HTR-8/SVneo (cell line): ENCODE measurements around the gene SNX32.

Experiments used
- DNase-seq: peaks from one replicate; pipeline ENCODE4 v3.0.0; 2011; ENCODE audit warnings: low spot score, mixed read lengths; ENCODE audit not compliant: insufficient read length
- FAIRE-seq: peaks from 2 replicates; lab custom pipeline; 2011; peaks lifted over from hg19 to GRCh38; lab: Jason Lieb, UNC

Gene SNX32

DNA sequence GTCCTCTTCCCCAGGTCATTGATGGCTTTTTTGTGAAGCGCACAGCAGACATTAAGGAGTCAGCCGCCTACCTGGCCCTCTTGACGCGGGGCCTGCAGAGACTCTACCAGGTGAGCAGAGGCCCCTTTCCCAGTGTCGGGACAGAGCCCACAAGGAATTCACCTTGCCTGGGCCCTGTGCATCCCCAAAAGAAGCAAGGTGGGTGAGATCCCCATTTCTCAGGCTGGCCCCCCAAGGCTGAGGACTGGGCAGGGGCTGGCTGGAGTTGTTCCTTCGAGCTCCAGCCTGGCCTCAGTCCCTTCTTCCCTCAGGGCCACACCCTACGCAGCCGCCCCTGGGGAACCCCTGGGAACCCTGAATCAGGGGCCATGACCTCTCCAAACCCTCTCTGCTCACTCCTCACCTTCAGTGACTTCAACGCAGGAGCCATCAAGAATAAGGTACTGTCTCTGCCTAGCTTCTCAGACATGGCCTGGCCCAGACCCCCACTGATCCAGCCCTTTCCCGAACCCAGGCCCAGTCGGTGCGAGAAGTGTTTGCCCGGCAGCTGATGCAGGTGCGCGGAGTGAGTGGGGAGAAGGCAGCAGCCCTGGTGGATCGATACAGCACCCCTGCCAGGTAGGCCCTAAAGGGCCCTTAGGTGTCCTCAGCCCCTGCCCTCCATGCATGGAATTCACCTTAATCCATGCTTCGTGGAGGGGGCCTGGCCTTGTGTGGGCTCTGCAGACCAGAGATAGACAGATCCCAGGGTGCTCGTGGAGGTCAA is 31.1 kb downstream of the SNX32 start:
- no peak for DNase-seq
- peak; percentile 26 for FAIRE-seq

DNA sequence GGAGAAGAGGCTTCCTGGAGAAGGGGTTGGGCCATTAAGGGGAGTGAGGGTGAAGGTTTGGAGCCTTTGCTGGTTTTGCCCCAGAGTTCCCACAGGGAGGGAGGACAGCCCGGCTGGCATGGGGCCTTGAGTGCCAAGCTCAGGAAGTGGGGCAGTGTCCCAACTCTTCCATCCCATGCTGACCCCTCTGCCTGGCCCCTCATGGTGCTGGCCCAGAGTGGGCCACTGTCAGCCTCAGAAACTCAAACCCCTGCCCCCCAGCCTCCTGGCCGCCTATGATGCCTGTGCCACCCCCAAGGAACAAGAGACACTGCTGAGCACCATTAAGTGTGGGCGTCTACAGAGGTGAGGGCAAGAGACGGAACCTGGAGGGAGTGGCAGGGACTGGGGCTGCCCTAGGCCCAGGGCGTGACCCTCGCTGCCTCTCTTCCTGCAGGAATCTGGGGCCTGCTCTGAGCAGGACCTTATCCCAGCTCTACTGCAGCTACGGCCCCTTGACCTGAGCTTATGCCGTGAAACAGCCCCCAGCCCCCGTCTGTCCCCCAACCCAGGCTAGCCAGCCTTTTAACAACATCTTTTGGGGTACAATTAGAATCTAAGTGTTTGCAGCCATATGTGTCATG is 31.9 kb downstream of the SNX32 start:
- DNase-seq = no peak
- FAIRE-seq = no peak

DNA sequence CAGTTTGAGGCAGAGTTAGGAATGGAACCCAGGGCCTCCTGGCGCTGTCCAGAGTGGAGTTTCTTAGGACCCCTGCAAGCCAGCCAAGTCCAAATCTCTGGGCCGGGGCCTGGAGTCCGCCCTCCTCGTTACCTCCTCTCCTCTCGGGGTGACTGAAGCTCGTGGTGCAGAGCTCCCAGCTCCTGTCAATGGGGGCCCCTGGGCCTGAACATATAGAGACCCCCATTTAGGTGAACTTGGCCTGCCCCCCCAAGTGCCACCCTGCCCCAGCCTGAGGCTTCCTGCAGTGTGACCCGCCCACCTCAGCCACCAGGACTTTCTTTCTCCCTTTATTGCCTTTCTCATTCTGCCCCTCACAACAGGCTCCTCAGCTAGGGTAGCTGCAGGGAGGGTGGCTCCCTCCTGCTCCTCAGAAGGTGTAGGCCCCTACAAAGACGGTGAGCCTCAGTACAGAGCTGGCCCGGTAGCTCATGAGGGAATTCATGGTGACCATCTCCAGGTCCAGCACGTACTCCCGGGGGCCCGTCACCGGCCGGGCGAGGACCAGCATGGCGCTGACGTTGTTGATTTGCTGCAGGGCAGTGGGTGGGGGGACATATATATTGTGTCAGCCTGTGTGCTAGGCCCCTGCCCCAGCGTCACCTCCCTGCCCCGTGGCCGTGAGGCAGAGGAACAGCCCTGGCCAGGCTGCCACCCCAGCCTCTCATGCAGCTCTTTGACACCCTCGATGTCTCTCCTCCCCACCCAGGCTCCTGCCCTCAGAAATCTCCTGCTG is 32.9 kb downstream of the SNX32 start:
- peak; percentile 49 for FAIRE-seq
- no peak for DNase-seq

DNA sequence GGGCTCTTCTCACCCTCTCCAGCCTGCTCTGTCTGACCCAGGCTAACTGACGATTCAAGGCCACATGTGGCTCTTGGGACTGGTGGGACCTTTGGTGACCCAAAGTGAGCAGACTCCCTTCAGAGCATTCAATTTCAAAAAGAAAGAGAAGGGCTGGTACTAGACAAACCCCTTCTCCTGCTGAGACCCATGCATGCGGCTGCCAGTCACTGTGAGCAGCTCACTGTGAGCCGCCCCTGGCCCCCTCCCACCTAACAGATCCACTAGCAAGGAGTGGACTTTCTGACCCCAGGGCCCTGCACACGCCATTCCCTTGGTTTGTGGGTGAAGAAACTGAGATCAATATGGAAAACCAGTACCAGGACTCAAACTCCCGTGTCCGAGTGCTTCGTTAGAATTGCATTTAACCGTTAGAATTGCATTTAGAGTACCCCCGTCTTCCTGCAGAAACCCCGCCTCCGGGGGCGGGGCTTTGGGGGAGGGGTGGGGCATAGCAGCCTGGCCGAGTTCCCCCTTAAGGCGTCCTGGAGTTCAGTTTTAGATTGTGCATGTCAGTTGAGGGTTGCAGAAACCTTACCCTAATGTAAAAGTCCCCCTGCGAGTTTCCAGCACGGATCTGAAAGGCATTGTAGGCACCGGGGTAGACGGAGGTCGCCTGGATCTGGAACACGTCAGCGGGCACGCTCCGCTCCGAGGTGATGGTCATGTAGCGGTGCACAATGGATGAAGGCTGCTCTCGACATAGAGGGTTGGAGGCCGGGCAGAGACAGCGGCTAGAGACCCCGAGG is 33.7 kb downstream of the SNX32 start:
- DNase-seq = no peak
- FAIRE-seq = peak; percentile 36

DNA sequence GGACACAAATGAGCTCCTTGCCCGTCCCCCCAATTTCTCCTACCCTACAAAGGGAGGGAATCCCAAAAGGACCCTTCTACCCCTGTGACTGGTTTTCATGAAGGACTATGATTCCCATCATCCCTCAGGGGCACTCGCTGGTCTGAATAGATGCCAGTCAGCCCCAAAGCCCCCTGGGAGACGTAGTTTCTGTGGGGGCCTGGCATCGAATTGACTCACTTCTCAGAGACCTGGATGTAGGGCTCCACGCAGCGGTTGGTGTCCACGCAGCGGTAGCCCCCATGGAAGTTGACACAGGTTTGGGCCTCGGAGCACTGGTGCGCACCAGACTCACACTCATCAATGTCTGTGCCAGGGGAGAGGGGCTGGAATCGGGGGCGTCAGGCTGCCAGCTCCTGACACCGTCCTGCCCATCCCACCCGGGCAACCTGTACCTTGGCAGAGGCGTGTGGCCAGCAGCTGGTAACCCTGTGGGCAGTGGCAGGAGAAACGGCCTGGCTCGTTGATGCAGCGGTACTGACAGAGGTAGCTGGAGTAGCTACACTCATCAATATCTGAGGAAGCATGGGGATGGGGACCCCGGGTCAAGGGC is 34.4 kb downstream of the SNX32 start:
- DNase-seq (no peak), FAIRE-seq (peak; percentile 75)

DNA sequence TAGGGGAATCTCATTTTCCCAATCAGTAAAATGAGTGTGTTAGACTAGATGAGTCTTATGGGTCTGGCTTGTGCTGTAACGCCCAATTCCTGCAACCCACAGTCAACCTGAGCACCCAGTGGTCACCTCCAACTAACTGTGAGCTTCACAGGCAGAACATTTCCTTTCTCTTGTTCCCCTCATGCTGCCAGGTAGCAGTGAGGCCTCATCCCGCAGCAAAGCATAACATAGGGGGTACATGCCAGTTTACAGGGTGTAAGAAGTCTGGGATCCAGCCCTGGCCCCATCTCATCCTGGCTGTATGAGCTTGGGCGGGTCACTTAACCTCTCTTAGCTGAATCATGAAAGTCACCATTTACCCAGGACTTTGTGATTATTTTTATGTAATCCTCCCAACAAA is 35.1 kb downstream of the SNX32 start:
- DNase-seq (no peak), FAIRE-seq (no peak)

DNA sequence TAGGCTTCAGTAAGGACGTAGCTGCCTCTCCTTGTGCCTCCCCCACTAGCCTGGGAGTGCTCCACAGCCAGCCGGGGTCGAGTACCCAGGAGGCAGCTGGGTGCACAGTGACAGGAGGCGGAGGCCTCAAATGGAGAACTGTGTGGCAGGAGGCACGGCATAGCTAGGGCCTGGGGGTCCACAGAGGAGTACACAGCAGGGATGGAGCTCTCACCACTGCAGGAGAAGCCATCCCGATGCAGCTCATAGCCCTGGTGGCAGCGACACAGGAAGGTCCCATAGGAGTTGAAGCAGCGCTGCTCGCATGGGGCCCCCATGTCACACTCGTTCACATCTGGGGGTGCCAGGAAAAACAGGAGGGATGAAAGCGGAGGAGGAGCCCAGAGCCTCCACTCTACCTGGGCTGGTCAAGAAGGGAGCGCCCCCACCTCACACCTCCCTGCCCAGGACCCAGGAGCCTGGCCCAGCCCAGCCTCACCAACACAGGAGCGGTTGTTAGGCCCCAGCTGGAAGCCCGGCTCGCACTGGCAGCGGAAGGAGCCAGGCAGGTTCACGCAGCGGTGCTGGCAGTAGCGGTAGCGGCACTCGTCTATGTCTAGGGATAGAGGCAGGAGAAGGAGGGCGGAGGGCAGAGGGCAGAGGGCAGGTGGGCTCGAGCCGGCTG is 36.0 kb downstream of the SNX32 start:
- no peak for DNase-seq
- no peak for FAIRE-seq

DNA sequence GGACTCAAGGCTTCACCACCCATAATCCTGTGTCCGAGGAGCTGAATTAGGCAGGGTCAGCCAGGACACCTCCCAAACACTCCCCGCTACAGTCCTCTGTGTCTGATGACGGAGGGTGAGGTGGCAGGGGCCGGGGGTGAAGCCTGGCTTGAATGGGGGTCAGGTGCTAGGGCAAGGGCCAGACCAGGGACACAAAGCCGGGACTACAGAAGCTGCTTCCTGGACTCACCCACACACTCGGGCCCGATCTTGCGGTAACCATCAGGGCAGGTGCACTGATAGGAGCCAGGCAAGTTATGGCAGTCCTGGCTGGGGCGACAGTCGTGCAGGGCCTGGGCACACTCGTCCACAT is 36.5 kb downstream of the SNX32 start:
- peak; percentile 94 for FAIRE-seq

DNA sequence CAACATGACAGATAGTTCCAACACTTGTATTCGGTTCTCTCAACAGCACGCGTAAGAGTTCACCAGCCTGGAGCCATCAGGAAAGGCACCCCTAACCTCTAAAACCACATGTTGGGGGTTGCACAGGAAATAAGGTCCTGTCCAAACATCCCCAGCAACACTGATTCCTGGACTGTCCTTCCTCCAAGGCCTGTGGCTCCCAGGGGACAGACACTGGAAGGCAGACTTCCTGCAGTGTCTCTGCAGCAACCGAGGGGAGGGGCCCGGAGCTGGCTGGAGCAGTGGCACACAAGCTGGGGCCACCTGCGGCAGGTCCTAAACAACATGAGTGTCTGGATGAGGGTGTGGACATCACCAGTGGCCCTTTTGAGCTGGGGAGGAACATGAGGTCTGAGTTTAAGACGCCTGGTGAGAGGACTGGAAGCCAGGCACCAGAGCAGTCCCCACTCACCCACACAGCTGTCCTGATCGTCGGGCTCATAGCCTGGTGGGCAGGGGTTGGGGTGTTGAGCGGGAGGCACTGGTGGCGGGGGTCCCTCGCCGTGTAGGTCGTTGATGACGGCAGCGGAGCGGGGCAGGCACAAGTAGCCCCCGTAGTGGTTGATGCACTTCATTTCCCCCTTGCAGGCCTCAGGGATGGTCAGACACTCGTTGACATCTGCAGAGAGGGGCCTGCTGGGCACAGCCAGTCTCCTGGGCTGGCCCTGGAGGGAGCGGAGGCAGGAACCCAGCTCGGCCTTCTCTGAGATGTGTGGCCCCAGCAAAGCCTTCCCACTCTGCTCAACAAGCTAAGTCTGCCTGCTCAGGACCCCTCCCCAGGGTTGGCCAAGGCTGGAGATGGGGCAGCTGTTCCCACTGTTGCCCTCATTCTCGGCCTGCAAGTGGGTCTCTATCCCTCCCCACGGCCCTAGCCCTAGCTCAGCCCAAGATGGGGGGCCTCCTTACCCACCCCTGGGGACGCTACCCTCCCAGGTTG is 37.2 kb downstream of the SNX32 start:
- DNase-seq = no peak
- peak; percentile 49 for FAIRE-seq

More for the DNA sequence above, 36.5 kb downstream of the SNX32 start:
- no peak for DNase-seq

DNA sequence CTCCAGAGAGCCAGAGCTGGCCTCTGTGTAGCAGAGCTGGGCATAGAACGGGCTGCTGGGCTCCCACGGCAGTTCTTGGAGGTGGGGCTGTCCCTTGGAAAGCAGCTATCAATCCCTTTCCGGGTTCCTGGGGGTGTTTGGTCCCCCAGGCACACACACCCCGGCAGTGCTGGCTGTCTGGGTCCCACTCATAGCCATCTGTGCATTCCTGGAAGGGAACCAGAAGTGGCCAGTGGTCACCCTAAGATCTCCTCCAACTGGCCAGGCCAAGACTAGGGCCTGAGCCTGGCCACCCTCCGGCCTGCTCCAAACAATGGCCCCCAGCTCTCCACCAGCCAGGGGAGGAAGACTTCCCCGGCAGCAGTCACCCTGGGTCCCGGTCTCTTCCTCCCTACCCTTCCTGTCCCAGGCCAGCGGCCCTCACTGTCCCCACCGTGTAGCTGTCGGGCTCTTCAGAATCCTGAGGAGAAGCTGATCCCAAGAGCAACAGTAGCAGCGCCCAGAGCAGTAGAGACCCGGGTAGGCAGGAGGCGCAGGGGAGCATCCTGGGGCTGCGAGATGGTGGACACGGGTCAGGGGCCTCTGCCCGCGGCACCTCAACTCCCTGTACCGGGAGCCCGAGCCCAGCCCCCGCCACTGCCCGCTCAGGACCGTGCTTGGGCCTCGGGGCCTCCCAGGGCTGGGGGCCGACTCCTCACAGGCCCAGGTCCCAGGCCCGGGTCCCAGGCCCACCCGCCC is 38.2 kb downstream of the SNX32 start:
- DNase-seq = no peak

DNA sequence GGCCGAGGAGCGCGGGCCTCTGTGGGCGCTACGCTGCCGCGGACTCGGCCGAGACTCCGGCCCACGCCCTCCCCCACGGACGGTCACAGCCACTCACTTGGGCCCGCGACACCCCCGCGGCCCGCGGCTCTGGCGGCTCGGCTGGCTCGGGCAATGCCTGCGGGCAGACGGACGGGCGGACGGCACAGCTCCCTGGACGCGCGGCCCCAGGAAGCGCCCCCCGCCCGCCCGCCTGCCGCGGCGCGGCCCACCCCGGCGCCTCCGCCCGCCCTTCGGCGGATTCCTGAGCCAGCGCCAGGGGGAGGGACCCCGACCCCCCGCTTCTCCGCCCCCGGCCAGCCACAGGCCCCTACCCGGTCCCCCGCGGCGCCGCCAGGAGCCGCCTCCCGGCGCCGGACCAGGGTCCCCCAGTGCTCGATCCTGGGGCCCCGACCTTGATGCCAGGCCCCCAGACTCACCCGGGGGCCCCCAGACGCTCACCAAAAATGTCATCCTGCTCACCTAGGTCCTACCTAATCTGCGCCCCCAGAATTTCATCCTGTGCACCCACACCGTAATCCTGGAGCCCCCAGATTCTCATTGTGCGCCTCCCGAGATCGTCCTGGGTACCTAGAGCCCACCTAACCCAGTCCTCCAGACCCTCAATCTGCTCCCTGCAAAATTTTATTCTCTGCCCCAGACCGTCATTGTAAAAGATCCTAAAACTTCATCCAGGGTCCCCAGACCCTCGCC is 39.0 kb downstream of the SNX32 start, which contains the start of gene EFEMP2:
Gene EFEMP2 (minus strand): TSS at position 215 of the 732 bp plus-strand sequence. CDS start 446 bp downstream, outside the sequence.
- no peak for FAIRE-seq
- no peak for DNase-seq

More for the DNA sequence above, 38.2 kb downstream of the SNX32 start:
- peak; percentile 87 for FAIRE-seq

DNA sequence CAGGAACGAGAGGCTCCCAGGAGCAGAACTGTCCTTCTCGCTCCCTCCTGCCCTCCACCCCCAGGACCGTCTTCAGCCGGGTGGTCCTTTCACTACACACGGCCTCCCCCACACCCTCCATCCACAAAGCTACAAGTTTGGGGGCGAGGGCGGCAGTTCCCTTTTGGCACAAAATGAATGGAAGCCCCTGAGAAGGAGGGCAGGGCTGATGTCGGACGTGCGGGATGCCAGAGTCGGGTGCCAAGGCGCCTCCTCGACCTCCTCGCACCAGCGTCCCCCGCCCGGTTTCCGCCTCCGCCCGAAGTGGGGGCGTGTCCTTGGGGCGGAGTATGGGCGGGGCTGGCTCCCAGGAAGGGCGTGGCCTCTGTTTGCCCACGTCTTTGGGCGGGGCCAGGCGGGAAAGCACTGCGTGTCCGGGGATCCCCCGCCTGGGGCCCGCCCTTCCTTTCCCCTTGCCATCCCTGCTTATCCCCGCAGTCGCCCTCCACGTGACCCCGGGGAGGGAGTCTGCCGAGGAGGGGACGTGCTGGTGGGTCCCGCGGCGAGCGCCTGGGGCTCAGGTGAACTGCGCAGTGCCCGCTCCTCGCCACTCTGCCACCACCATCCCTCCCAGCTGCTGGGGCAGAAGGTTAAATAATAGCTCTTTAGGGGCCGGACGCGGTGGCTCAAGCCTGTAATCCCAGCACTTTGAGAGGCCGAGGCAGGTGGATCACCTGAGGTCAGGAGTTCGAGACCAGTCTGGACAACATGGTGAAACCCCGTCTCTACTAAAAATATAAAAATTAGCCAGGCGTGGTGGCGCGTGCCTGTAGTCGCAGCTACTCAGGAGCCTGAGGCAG is 39.8 kb downstream of the SNX32 start:
- peak; percentile 100 for FAIRE-seq

DNA sequence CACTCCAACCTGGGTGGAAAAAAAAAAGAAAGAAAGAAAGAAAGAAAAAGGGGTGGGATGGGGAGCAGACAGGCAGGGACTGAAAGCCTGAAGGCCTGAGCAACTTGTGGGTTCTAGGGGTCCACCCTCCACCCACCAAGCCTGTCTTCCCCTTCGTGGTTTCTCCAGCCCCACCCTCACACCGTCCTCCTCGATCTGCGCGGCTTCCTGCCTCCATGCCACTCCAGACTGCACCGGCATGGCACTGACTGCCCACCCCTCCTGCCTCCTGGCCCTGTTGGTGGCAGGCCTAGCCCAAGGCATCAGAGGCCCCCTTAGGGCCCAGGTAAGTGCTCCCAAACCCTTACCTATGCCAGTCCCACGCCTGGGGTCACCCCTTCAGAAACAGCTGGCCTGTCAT is 45.9 kb downstream of the SNX32 start, which contains the start of gene CTSW:
Gene CTSW (plus strand): TSS at position 221 of the 400 bp plus-strand sequence. CDS start 18 bp downstream, at position 239.
- DNase-seq (no peak), FAIRE-seq (no peak)

More for the DNA sequence above, 39.8 kb downstream of the SNX32 start:
- peak; percentile 97 for DNase-seq

DNA sequence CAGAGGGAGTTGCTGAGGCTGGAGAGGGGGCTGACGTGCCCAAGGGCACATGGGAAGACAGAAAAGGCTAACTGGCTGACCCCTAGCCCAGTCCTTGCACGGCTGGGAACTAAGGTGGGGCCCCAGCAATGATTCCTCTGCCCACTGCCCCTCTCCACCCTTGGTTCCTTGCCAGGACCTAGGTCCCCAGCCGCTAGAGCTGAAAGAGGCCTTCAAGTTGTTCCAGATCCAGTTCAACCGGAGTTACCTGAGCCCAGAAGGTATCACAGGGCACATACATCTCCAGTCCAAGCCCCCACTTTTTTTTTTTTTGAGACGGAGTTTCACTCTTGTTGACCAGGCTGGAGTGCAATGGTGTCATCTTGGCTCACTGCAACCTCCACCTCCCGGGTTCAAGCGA is 46.3 kb downstream of the SNX32 start:
- DNase-seq (no peak), FAIRE-seq (peak; percentile 23)

DNA sequence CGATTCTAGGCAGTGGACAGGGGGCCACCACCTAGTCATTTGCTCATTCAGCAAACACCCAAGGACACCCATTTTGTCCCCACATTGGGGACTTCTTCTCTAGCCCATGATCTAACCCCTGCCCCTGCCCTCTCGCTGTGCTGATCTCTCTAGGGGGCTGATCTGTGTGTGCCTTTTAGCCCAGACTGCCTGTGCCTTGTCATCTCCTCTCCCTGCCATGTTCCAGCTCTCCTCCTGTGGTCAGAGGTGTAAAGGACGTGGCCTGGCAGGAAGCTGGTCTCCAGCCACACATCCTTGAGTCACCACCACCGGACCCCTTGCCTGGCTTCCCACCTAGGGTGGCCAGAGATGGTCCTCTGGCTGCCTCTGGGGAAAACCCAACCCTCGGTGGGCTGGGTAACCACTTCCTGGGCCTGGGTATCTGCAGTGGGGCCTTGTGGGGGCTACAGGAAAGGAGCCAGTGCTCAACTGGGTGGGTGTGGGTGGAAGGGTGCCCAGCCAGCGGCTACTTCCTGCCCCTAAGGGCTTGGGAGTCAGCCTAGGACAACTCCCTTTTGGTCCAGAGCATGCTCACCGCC is 47.2 kb downstream of the SNX32 start:
- peak; percentile 85 for FAIRE-seq

More for the DNA sequence above, 47.2 kb downstream of the SNX32 start:
- no peak for DNase-seq
